Pancreas (tissue), 10 donors: Measurements from ENCODE around the gene HLX. TPM values are rescaled to one million over a fixed set of nuclear protein-coding genes. Genes with fewer than 3 reads are reported as not detected.

ENCODE experiments used
- ATAC-seq, 4 donors: fragments of 200-7000 bp; cut with Tn5 transposase; one replicate each; pipeline versions ENCODE4 v1.8.0 to v1.9.1; 2020; ENCODE audit warnings: mild to moderate bottlenecking in 4 of 4, moderate library complexity in 4 of 4
- DNase-seq, 6 donors: peaks; one replicate each; pipeline ENCODE4 v3.0.0-alpha.2; 2020
- FAIRE-seq: peaks from 2 replicates; lab custom pipeline; 2012; peaks lifted over from hg19 to GRCh38; lab: Jason Lieb, UNC
- H3K27ac ChIP-seq, 4 donors: fragments of 200-600 bp; sonication (generic); 1 replicate in 3 of 4; 2 replicates in 1 of 4; pipeline versions ENCODE4 v1.5.0 to v1.8.0; 2020
- H3K27me3 ChIP-seq, 4 donors: fragments of 200-600 bp; one replicate each; pipeline ENCODE4 v1.8.0; 2021
- H3K36me3 ChIP-seq, 3 donors: fragments of 200-600 bp; sonication (generic) in 1 of 3; one replicate each; pipeline versions ENCODE4 v1.5.0 to v1.8.0; 2020 to 2021
- H3K4me1 ChIP-seq, 3 donors: fragments of 200-600 bp; one replicate each; pipeline ENCODE4 v1.8.0; 2021
- H3K4me3 ChIP-seq, 4 donors: fragments of 200-600 bp; sonication (generic) in 2 of 4; one replicate each; pipeline versions ENCODE4 v1.5.0 to v1.8.0; 2020 to 2021
- H3K9me3 ChIP-seq, 4 donors: fragments of 200-600 bp; one replicate each; pipeline ENCODE4 v1.8.0; 2021
- WGBS, 2 donors: extraction: QIAGEN DNeasy Blood & Tissue Kit; methylation state at CpG; one replicate each; pipeline ENCODE4 v1.1.7; 2013; 5-methylcytosine and 5-hydroxymethylcytosine counted together
- intact Hi-C, 3 donors: fragments of 100-400 bp; cut with DNase I; formaldehyde crosslinking; loops; one replicate each; pipeline versions ENCODE4 v1.11.1 to v1.14.2; 2022
- polyA plus RNA-seq, 2 donors: library from polyadenylated mRNA; stranded (reverse); fragments of 200-250 nt; gene quantifications; one replicate each; pipeline ENCODE4 v1.2.3, GENCODE V29; 2013
- total RNA-seq, 6 donors: library from RNA; stranded (reverse); fragmentation: NEBNext Ultra II Directional in 4 of 6; extraction: Animal tissue kit (Norgen Biotek cat#: 25700) in 4 of 6; gene quantifications; one replicate each; pipeline versions ENCODE4 v1.2.1 to v1.2.4, GENCODE V29; 2021 to 2023
- TF ChIP-seq, protein P1 (sequence below), 4 donors: fragments of 200-600 bp; sonication (generic) in 3 of 4; IDR thresholded peaks; one replicate each; pipeline versions ENCODE4 v1.5.0 to v1.8.0; 2021; ENCODE audit warnings: antibody characterized with exemption in 4 of 4
- donor health status: healthy with polysubstance abuse.
- donor health status: DM: no; HTN: no; CAD: no; lungs with moderate emphysema.
- donor health status: DM: no; HTN: no; CAD: no.
- donor health status: control.
- donor health status: control.
- donor health status: Bipolar disorder and iron deficiency.
- donor health status: DM: yes; HTN: yes; CAD: no.
- donor health status: DM: no; HTN: no; CAD: no.
- donor health status: DM: no; HTN: no; CAD: no.
- donor health status: DM: yes; HTN: yes; CAD: no.

The HLX gene
- total and polyA plus RNA-seq, 8 donors = 0.74 to 5.9 (median 2.5) TPM

DNA sequence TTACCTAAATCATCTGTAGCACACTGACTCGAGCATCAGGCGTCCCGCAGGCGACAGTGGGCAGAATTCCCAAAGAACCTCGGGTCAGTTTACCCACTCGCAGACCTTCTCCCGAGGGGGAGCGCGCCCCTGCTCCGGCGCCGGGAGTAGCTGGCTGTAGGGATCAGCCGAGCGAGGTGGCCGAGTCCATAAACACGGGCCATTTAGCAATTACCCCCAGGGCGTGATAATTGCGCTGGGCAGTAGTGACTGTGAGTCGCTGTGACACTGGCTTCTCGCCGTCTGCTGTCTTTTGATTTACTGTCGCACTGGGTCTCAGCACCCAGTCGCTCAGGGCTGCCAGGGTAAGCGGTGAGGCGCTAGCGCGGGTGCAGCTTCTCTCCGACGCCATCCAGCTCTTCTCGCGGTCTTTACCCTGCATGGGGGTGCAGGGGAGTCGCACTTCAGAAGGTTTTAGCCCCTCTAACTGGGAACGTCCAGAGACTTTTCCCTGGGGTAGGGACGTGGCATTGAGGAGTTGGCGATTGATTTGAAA is 16.2 kb downstream of the HLX start:
- TF ChIP-seq, protein P1, sequence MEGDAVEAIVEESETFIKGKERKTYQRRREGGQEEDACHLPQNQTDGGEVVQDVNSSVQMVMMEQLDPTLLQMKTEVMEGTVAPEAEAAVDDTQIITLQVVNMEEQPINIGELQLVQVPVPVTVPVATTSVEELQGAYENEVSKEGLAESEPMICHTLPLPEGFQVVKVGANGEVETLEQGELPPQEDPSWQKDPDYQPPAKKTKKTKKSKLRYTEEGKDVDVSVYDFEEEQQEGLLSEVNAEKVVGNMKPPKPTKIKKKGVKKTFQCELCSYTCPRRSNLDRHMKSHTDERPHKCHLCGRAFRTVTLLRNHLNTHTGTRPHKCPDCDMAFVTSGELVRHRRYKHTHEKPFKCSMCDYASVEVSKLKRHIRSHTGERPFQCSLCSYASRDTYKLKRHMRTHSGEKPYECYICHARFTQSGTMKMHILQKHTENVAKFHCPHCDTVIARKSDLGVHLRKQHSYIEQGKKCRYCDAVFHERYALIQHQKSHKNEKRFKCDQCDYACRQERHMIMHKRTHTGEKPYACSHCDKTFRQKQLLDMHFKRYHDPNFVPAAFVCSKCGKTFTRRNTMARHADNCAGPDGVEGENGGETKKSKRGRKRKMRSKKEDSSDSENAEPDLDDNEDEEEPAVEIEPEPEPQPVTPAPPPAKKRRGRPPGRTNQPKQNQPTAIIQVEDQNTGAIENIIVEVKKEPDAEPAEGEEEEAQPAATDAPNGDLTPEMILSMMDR (IDR thresholded peaks at IDR 0.05) = no peak
- ATAC-seq = peak in 1 of 4 donors; percentile 26
- no peak for FAIRE-seq
- WGBS, 2 donors = 20 to 28% methylated on average over 35 of the region's 35 CpGs
- Histone ChIP-seq H3K27me3 (peaks cover 0 to 43% (median 15%) of the 10 kb centered on the region in 4 donors), H3K4me3 (no peak overlapping the region), H3K36me3 (no peaks in the 10 kb centered on the region), H3K9me3 (no peaks in the 10 kb centered on the region), H3K27ac (no peak overlapping the region), H3K4me1 (peaks cover 0 to 4% (median 0%) of the 10 kb centered on the region in 3 donors)
- no peak for DNase-seq
- intact Hi-C loops = no loop called here

DNA sequence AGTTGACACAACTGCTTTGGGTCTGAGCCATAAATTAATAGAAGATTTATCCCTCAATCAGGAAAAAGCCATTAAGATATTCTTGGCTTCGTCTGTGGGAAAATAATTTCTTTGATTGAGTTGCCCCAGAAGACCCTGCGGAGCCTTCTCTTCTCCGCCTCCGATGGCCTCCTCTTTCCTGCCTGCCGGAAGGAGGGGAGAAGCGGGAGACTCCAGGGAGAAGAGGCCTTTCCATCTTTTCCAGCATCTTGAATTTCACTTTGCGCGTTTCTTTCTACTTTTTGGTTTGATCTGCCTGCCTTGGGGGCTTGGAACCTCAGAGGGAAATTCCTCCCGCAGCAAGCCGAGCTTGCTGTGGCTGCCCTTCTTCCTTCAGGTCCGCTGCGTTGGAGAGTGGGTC is 16.8 kb downstream of the HLX start:
- no peak overlapping the region for H3K27ac ChIP-seq
- peaks cover 0 to 4% (median 0%) of the 10 kb centered on the region in 3 donors for H3K4me1 ChIP-seq
- no peak overlapping the region for H3K4me3 ChIP-seq
- DNase-seq = no peak
- intact Hi-C loops = no loop called here
- no peaks in the 10 kb centered on the region for H3K36me3 ChIP-seq
- 35 to 43% methylated on average over 12 of the region's 12 CpGs for WGBS, 2 donors
- H3K9me3 ChIP-seq = no peaks in the 10 kb centered on the region
- peaks cover 0 to 37% (median 13%) of the 10 kb centered on the region in 4 donors for H3K27me3 ChIP-seq
- FAIRE-seq = no peak
- TF ChIP-seq, protein P1 (IDR thresholded peaks at IDR 0.05) = no peak
- ATAC-seq = no peak

DNA sequence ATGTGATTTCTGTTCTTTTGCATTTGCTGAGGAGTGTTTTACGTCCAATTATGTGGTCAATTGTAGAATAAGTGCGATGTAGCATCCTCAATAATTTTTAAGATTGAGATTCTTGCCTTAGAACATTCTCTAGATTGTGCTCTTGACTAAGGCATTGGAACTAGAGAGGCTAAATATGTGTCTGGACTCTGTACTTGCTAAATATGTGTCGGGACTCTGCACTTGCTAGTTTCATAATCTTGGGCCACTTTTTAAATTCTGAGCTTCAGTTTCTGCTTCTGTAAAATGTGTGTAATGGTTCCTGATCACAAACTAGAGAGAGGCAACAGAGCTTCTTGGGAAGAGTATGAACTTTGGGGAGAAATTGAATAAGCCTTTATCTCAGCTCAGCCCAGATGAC is 21.6 kb downstream of the HLX start:
- H3K4me3 ChIP-seq = no peak overlapping the region
- no peak for ATAC-seq

DNA sequence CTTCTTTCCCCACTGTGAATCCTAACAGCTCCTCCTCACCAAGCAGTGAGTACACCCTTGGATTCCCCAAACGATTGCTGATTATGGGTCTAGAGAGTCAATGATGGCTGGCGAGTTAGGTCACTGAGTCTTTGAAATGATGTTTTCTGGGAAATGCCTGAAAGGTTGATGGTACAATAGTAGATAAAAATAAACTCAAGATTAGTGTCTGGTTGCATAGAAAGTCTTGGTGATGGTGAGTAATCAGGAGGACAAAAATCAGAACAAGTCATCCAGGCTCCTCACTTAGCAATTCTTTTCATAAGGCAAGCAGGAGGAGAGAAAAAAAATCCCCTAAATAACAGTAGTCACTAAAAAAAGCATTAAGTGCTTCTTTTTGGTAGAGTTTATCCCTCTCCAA is 22.6 kb downstream of the HLX start:
- Histone ChIP-seq H3K27me3 (no peaks in the 10 kb centered on the region), H3K27ac (no peak overlapping the region), H3K4me1 (no peaks in the 10 kb centered on the region), H3K9me3 (no peaks in the 10 kb centered on the region), H3K36me3 (no peaks in the 10 kb centered on the region), H3K4me3 (no peak overlapping the region)
- ATAC-seq = no peak
- TF ChIP-seq, protein P1 (IDR thresholded peaks at IDR 0.05) = no peak
- intact Hi-C loops = loop anchor here in 2 of 3 donors (10.0 kb wide), 2 partner anchors 303 to 1553 kb away; no protein-coding TSS in a partner anchor
- FAIRE-seq = no peak
- no peak for DNase-seq
- WGBS, 2 donors = 54 to 57% methylated on average over 2 of the region's 2 CpGs

More for the DNA sequence above, 21.6 kb downstream of the HLX start:
- 69 to 85% methylated on average over 3 of the region's 3 CpGs for WGBS, 2 donors
- FAIRE-seq = no peak
- no peaks in the 10 kb centered on the region for H3K4me1 ChIP-seq
- no peaks in the 10 kb centered on the region for H3K9me3 ChIP-seq
- no peaks in the 10 kb centered on the region for H3K36me3 ChIP-seq
- DNase-seq = no peak
- no peak overlapping the region for H3K27ac ChIP-seq
- intact Hi-C loops = loop anchor here in 2 of 3 donors (10.0 kb wide), 2 partner anchors 304 to 1554 kb away; no protein-coding TSS in a partner anchor
- peaks cover 0 to 4% (median 0%) of the 10 kb centered on the region in 4 donors for H3K27me3 ChIP-seq
- TF ChIP-seq, protein P1 (IDR thresholded peaks at IDR 0.05) = no peak

DNA sequence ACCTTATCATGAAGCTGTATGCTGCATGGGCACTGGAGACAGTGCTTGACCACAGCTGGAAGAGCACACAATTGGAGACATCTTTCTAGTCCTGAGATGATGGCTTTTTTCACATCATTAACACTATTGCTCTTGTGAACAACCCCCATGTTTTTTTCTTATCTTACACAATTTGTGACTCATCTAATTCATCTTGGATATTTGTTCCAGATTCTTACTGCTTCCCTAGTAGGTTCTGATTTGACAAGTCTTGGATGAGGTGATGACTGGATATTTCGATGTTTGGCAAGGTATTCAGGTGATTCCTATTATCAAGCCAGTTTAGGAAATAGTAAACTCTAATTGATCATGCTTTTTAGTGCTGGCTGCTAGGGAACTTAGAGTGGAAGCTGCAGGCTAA is 23.7 kb downstream of the HLX start:
- Histone ChIP-seq H3K27ac (no peak overlapping the region), H3K27me3 (no peaks in the 10 kb centered on the region), H3K9me3 (no peaks in the 10 kb centered on the region), H3K4me3 (no peak overlapping the region), H3K4me1 (no peaks in the 10 kb centered on the region), H3K36me3 (no peaks in the 10 kb centered on the region)
- ATAC-seq (no peak), DNase-seq (no peak), FAIRE-seq (no peak)
- TF ChIP-seq, protein P1 (IDR thresholded peaks at IDR 0.05) = no peak
- 78% methylated on average over 1 of the region's 1 CpG for WGBS, 2 donors
- intact Hi-C loops = loop anchor here in 2 of 3 donors (10.0 kb wide), 2 partner anchors 302 to 1552 kb away; no protein-coding TSS in a partner anchor
